SK-N-SH (cell line): ENCODE data around the gene MED22. TPM values are rescaled to one million over a fixed set of nuclear protein-coding genes. Genes with fewer than 3 reads are reported as not detected.

Experiments used
- CTCF ChIA-PET: fragments of 300-600, 350-600 bp; formaldehyde crosslinking; extraction: SDS; loops from one replicate; lab custom pipeline; 2021; lab: Yijun Ruan, JAX
- POLR2A ChIA-PET: fragments of 350-600 bp; sonication (Branson Sonifier 250); formaldehyde crosslinking; extraction: SDS; loops from one replicate; lab custom pipeline; 2020; ENCODE audit warnings: antibody characterized with exemption, inconsistent platforms; lab: Yijun Ruan, JAX
- DNase-seq: peaks from one replicate; pipeline ENCODE4 v3.0.0; 2012
- H2AFZ ChIP-seq: fragments of 200-600 bp; sonication (generic); 2 replicates; pipeline ENCODE4 v1.8.1; 2016; ENCODE audit warnings: antibody characterized with exemption, mild to moderate bottlenecking, low read depth
- H3F3A ChIP-seq: fragments of 200-600 bp; sonication (generic); replicated peaks from 2 replicates; pipeline ENCODE3; 2016; ENCODE audit warnings: antibody characterized with exemption, mild to moderate bottlenecking; ENCODE audit not compliant: insufficient read depth
- H3K27ac ChIP-seq, 2 experiments: fragments of 200-500 bp in 1 of 2; fragments of 200-600 bp in 1 of 2; sonication (Bioruptor generic) in 1 of 2; sonication (generic), shearing (Covaris generic) in 1 of 2; 2 replicates each; pipeline versions ENCODE4 v1.5.1 to v1.6.1; 2014 to 2016; ENCODE audit warnings: low read depth in 2 of 2, inconsistent platforms in 1 of 2, low read length in 1 of 2, mild to moderate bottlenecking in 1 of 2, mixed read lengths in 1 of 2
- H3K27me3 ChIP-seq: fragments of 200-600 bp; sonication (generic), shearing (Covaris generic); 2 replicates; pipeline ENCODE4 v1.6.1; 2016; ENCODE audit warnings: mixed run types; ENCODE audit not compliant: insufficient read depth
- H3K36me3 ChIP-seq, 2 experiments: fragments of 200-500 bp in 1 of 2; fragments of 200-600 bp in 1 of 2; sonication (Bioruptor generic) in 1 of 2; sonication (generic) in 1 of 2; replicated peaks in 1 of 2; 2 replicates each; pipeline versions ENCODE3 to v1.5.1; 2014 to 2016; ENCODE audit warnings: low read length in 1 of 2, mild to moderate bottlenecking in 1 of 2; ENCODE audit not compliant: insufficient read depth in 2 of 2, control insufficient read depth in 1 of 2
- H3K4me1 ChIP-seq, 2 experiments: fragments of 200-500 bp in 1 of 2; fragments of 200-600 bp in 1 of 2; sonication (Bioruptor generic) in 1 of 2; sonication (generic), shearing (Covaris generic) in 1 of 2; 2 replicates each; pipeline versions ENCODE4 v1.5.1 to v1.6.1; 2014 to 2016; ENCODE audit warnings: low read depth in 1 of 2, low read length in 1 of 2, mixed run types in 1 of 2; ENCODE audit not compliant: insufficient read depth in 2 of 2, control insufficient read depth in 1 of 2
- H3K4me2 ChIP-seq: fragments of 200-600 bp; sonication (generic), shearing (Covaris generic); 2 replicates; pipeline ENCODE4 v1.6.1; 2017; ENCODE audit warnings: mixed run types
- H3K4me3 ChIP-seq, 2 experiments: fragments of 200-500 bp in 1 of 2; fragments of 200-600 bp in 1 of 2; sonication (Bioruptor generic) in 1 of 2; sonication (generic), shearing (Covaris generic) in 1 of 2; 2 replicates each; pipeline versions ENCODE4 v1.5.1 to v1.8.1; 2014 to 2016; ENCODE audit warnings: low read depth in 2 of 2, inconsistent platforms in 1 of 2, low read length in 1 of 2, mild to moderate bottlenecking in 1 of 2, mixed read lengths in 1 of 2, moderate library complexity in 1 of 2
- H3K79me2 ChIP-seq: fragments of 200-600 bp; sonication (generic); 2 replicates; pipeline ENCODE4 v1.8.1; 2017; ENCODE audit warnings: mild to moderate bottlenecking; ENCODE audit not compliant: insufficient read depth
- H3K9ac ChIP-seq: fragments of 200-600 bp; sonication (generic); 2 replicates; pipeline ENCODE4 v1.6.1; 2017; ENCODE audit warnings: mixed run types
- H3K9me2 ChIP-seq: fragments of 200-600 bp; sonication (generic); 2 replicates; pipeline ENCODE4 v1.6.1; 2017; ENCODE audit warnings: mixed run types
- H3K9me3 ChIP-seq: fragments of 200-600 bp; sonication (generic); 2 replicates; pipeline ENCODE4 v1.6.1; 2017; ENCODE audit warnings: mixed run types, mild to moderate bottlenecking, moderate library complexity
- H4K20me1 ChIP-seq: fragments of 200-600 bp; sonication (generic); 2 replicates; pipeline ENCODE4 v1.6.1; 2017; ENCODE audit warnings: mild to moderate bottlenecking, mixed run types; ENCODE audit not compliant: insufficient read depth
- CHD2 ChIP-seq: fragments of 150-350 bp; IDR thresholded peaks from 2 replicates; pipeline ENCODE4 v1.6.1; 2018; ENCODE audit warnings: low read length; ENCODE audit not compliant: partially characterized antibody
- EZH2phosphoT487 ChIP-seq: fragments of 200-600 bp; sonication (generic); IDR thresholded peaks from 2 replicates; pipeline ENCODE4 v1.6.1; 2017; ENCODE audit warnings: low read depth, mixed run types, mild to moderate bottlenecking, antibody characterized with exemption, moderate library complexity, borderline replicate concordance
- JUND ChIP-seq: IDR thresholded peaks from 2 replicates; pipeline ENCODE4 v1.4.0; 2012
- NRF1 ChIP-seq: IDR thresholded peaks from 2 replicates; pipeline ENCODE4 v1.6.1; 2012; ENCODE audit warnings: low read depth, mild to moderate bottlenecking, low read length
- POLR2AphosphoS5 ChIP-seq: IDR thresholded peaks from 2 replicates; pipeline ENCODE4 v1.6.1; 2012; ENCODE audit warnings: low read depth, low read length
- RAD21 ChIP-seq: IDR thresholded peaks from 2 replicates; pipeline ENCODE4 v1.6.1; 2012; ENCODE audit warnings: mild to moderate bottlenecking, low read length
- RCOR1 ChIP-seq: fragments of 150-350 bp; IDR thresholded peaks from 2 replicates; pipeline ENCODE4 v1.6.1; 2017; ENCODE audit warnings: antibody characterized with exemption, low read length
- RXRA ChIP-seq: IDR thresholded peaks from 2 replicates; pipeline ENCODE4 v1.4.0; 2012; ENCODE audit warnings: low read depth, mild to moderate bottlenecking, borderline replicate concordance
- SIN3A ChIP-seq: IDR thresholded peaks from 2 replicates; pipeline ENCODE4 v1.6.1; 2012; ENCODE audit warnings: low read depth, mild to moderate bottlenecking, low read length, moderate library complexity, borderline replicate concordance
- TAF1 ChIP-seq: IDR thresholded peaks from 2 replicates; pipeline ENCODE4 v1.6.1; 2012; ENCODE audit warnings: low read depth, mild to moderate bottlenecking, low read length, moderate library complexity, borderline replicate concordance
- WGBS: methylation state at CpG from one replicate; pipeline ENCODE4 v1.1.6; 2017; ENCODE audit warnings: low lambda C conversion rate; 5-methylcytosine and 5-hydroxymethylcytosine counted together
- polyA plus RNA-seq, 3 experiments: library from polyadenylated mRNA; depleted of rRNA; stranded (reverse); fragments of >200 nt; gene quantifications; 2 replicates each; pipeline ENCODE4 v1.2.3, GENCODE V29; 2012
- TF ChIP-seq, protein P1 (sequence below): fragments of 200-600 bp; sonication (generic); IDR thresholded peaks from 2 replicates; pipeline ENCODE4 v1.6.1; 2017; ENCODE audit warnings: antibody characterized with exemption, mild to moderate bottlenecking, moderate library complexity
- TF ChIP-seq, protein P2 (sequence below): IDR thresholded peaks from 2 replicates; pipeline ENCODE4; 2012
- TF ChIP-seq, protein P3 (sequence below): IDR thresholded peaks from 2 replicates; pipeline ENCODE4 v1.4.0; 2012; ENCODE audit warnings: low read depth, borderline replicate concordance

Gene MED22
- polyA plus RNA-seq, 1 of the 3 experiments (the other 2 are of a cell fraction): 27.9 TPM

DNA sequence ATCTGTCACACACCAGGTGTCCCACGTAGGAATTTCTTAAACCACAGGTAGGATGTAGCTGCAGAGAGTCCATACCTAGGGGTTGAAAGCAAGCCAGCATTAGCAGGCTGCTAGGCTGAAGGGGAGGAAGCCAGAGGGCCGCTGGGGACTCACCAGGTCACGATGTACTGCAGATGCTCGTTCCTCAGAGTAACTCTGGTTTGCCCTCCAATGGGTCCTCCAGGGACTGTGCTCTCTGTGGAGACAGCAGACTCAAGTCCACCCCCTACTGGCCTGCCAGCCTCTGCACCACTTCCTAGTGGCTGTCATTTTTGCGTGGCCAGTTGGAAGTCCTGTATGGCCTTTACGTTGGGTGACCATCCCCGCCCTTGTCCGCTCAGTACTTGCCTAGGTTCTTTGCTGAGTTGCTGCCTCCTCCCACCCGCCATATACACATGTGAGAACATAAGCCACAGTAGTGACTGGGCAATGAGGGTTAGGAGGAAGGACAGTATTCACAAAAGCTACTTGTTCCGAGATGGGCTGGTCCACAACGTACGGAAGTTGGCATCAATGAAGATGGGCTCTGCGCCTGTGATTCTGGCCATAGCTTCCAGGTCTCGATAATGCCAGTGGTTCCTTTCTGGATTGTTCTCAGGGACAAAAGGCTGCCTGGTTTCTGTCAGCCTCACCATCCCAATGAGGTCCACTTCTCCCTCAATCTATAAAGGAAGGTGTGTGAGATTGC lies 4.1 kb upstream of the MED22 start:
- H4K20me1 ChIP-seq: peaks cover 35% of the 10 kb centered on the region
- H3K4me1 ChIP-seq: peaks cover 12 to 30% of the 10 kb centered on the region in 2 experiments; a peak in 2 of 4 replicates
- H3K27ac ChIP-seq: no peak overlapping the region; a peak in 1 of 4 replicates
- no peaks in the 10 kb centered on the region for H3K9me3 ChIP-seq
- no peaks in the 10 kb centered on the region for H3K27me3 ChIP-seq
- H3K9me2 ChIP-seq: no peaks in the 10 kb centered on the region
- H3K9ac ChIP-seq: no peak overlapping the region
- peaks cover 63% of the 10 kb centered on the region for H3K79me2 ChIP-seq
- peak; percentile 11; the same call in 1 of the 2 replicates for TF ChIP-seq RAD21
- no peak for TF ChIP-seq EZH2phosphoT487
- TF ChIP-seq POLR2AphosphoS5: peak; percentile 47; the same call in 1 of the 2 replicates
- no peak for TF ChIP-seq NRF1
- TF ChIP-seq RCOR1: no peak
- TF ChIP-seq RXRA: no peak
- TF ChIP-seq, protein P1, sequence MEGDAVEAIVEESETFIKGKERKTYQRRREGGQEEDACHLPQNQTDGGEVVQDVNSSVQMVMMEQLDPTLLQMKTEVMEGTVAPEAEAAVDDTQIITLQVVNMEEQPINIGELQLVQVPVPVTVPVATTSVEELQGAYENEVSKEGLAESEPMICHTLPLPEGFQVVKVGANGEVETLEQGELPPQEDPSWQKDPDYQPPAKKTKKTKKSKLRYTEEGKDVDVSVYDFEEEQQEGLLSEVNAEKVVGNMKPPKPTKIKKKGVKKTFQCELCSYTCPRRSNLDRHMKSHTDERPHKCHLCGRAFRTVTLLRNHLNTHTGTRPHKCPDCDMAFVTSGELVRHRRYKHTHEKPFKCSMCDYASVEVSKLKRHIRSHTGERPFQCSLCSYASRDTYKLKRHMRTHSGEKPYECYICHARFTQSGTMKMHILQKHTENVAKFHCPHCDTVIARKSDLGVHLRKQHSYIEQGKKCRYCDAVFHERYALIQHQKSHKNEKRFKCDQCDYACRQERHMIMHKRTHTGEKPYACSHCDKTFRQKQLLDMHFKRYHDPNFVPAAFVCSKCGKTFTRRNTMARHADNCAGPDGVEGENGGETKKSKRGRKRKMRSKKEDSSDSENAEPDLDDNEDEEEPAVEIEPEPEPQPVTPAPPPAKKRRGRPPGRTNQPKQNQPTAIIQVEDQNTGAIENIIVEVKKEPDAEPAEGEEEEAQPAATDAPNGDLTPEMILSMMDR: peak; percentile 64
- peak; percentile 25 for TF ChIP-seq CHD2
- TF ChIP-seq SIN3A: 0 out of 2 replicates have a peak, but pooled peaks have one; percentile 41
- TF ChIP-seq, protein P2, sequence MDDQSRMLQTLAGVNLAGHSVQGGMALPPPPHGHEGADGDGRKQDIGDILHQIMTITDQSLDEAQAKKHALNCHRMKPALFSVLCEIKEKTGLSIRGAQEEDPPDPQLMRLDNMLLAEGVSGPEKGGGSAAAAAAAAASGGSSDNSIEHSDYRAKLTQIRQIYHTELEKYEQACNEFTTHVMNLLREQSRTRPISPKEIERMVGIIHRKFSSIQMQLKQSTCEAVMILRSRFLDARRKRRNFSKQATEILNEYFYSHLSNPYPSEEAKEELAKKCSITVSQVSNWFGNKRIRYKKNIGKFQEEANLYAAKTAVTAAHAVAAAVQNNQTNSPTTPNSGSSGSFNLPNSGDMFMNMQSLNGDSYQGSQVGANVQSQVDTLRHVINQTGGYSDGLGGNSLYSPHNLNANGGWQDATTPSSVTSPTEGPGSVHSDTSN: no peak
- no peak for TF ChIP-seq TAF1
- no peak overlapping the region for H3K4me2 ChIP-seq
- DNase-seq: peak; percentile 71
- 89% methylated on average over 12 of the region's 14 CpGs for WGBS
- CTCF ChIA-PET: interaction anchor here (1.3 to 3.1 kb wide), 5 partner anchors 10 to 166 kb away, joined by 3 to 13 read pairs (median 5); no protein-coding TSS in a partner anchor
- H3K4me3 ChIP-seq: no peak overlapping the region
- H3K36me3 ChIP-seq: peaks cover 36 to 57% of the 10 kb centered on the region in 2 experiments
- POLR2A ChIA-PET: interaction anchor here (1.0 kb wide), 1 partner anchor 10 kb away, joined by 3 read pairs; no protein-coding TSS in a partner anchor
- peaks cover 45% of the 10 kb centered on the region for H3F3A ChIP-seq
- H2AFZ ChIP-seq: no peak overlapping the region

DNA sequence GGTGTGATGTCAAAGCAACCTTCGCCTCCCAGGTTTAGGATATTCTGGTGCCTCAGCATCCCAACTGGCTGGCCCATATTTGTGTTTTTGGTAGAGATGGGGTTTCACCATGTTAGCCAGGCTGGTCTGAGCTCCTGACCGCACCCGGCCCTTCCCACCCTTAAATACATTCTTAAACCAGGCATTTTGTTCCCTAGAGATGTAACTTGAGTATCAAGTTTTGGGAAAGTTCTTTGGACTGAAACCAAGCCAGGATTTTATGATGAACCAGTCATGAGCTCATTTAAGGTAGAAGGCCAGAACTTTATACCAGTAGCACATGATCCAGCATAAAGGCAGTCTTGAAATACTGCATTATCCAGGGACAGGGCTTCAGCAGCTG lies 3.6 kb upstream of the MED22 start:
- H3K27ac ChIP-seq: no peak overlapping the region
- peaks cover 36% of the 10 kb centered on the region for H4K20me1 ChIP-seq
- no peak for DNase-seq
- H3K9me2 ChIP-seq: no peaks in the 10 kb centered on the region
- no peak overlapping the region for H2AFZ ChIP-seq
- TF ChIP-seq JUND: peak; percentile 4; the same call in 1 of the 2 replicates
- TF ChIP-seq, protein P3, sequence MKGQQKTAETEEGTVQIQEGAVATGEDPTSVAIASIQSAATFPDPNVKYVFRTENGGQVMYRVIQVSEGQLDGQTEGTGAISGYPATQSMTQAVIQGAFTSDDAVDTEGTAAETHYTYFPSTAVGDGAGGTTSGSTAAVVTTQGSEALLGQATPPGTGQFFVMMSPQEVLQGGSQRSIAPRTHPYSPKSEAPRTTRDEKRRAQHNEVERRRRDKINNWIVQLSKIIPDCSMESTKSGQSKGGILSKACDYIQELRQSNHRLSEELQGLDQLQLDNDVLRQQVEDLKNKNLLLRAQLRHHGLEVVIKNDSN: no peak
- peaks cover 36 to 57% of the 10 kb centered on the region in 2 experiments for H3K36me3 ChIP-seq
- H3F3A ChIP-seq: peaks cover 45% of the 10 kb centered on the region
- POLR2A ChIA-PET: interaction anchor here (1.0 to 1.4 kb wide), 2 partner anchors 11 to 21 kb away, joined by 3 read pairs; no protein-coding TSS in a partner anchor
- H3K4me2 ChIP-seq: no peak overlapping the region
- no peaks in the 10 kb centered on the region for H3K27me3 ChIP-seq
- peaks cover 12 to 32% of the 10 kb centered on the region in 2 experiments; a peak in 2 of 4 replicates for H3K4me1 ChIP-seq
- WGBS: 93% methylated on average over 3 of the region's 3 CpGs
- H3K4me3 ChIP-seq: no peak overlapping the region
- H3K79me2 ChIP-seq: peaks cover 63% of the 10 kb centered on the region
- CTCF ChIA-PET: interaction anchor here (0.7 to 3.1 kb wide), 7 partner anchors 9 to 166 kb away, joined by 3 to 13 read pairs (median 4); no protein-coding TSS in a partner anchor
- H3K9me3 ChIP-seq: no peaks in the 10 kb centered on the region
- H3K9ac ChIP-seq: no peak overlapping the region
